ENCODE results near the gene TMEM91.
"Not testable (repeated sequence)": the region's sequence is repeated elsewhere in the genome, so short reads cannot be mapped to it uniquely, and the experiment has no call there.

TMEM91 gene

GRCh38 chr19:41376241-41376997 is at the start of gene TMEM91:
Gene TMEM91, plus strand, starts transcription at chr19:41376533. Its CDS starts 1,777 bp downstream, at chr19:41378310.
- no peak for DNase-seq (ENCODE audit: low read depth in 3 of 3)

DNA sequence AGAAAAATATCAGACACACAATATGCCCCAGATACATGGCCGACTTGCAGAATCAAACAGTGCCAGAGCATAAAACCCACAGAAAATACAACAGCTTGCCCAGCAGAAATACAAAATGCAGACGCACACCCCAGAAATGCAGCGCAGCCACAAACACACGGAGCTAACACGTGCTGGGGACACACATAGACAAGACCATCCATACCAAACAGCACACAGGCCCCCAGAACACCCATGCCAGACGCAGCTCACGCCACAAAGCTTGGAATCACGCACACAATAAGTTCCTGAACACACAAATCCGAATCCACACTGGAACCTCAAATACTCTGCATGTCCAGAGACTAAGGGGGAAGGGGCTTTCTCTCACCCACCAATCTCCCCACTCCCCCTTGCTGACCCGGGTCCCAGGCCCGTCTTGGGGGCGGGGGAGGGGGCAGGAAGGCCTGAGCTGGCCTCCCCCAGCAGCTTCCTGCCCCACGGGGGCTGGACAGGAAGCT is 49.2 kb upstream of the TMEM91 start:
- DNase-seq (ENCODE audit: low read depth in 3 of 3): no peak

- peak; percentile 53 to 83 (median 80) for DNase-seq (ENCODE audit: low read depth in 3 of 3)
Measured at GRCh38 chr19:41327576-41328156, 48.7 kb upstream of the TMEM91 start.

- peak in 1 of 3 donors; percentile 59 for DNase-seq (ENCODE audit: low read depth in 3 of 3)
Measured at GRCh38 chr19:41328157-41328841, 48.0 kb upstream of the TMEM91 start.

GRCh38 chr19:41328842-41329225 is 47.5 kb upstream of the TMEM91 start:
- no peak for DNase-seq (ENCODE audit: low read depth in 3 of 3)

DNA sequence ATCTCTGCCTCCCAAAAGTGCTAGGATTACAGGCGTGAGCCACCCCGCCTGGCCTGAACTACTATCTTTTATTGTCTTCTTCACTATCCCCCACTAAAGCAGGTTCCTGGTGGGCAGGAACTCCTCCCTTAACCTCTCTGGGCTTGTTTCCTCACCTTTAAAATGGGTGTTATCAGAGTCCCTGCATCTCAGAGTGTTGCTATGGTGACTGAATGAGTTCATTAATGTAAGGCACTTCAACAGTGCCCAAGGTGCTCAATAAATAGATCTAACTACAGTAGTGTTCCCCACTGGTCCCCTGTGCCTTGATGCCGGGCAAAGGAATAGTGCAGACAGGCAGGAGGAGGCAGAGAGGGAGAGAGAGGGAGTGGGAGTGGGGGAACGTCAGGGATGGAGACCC is 45.9 kb upstream of the TMEM91 start:
- DNase-seq (ENCODE audit: low read depth in 3 of 3): no peak

- no peak for DNase-seq (ENCODE audit: low read depth in 3 of 3)
Measured at GRCh38 chr19:41330946-41331678, 45.2 kb upstream of the TMEM91 start.

DNA sequence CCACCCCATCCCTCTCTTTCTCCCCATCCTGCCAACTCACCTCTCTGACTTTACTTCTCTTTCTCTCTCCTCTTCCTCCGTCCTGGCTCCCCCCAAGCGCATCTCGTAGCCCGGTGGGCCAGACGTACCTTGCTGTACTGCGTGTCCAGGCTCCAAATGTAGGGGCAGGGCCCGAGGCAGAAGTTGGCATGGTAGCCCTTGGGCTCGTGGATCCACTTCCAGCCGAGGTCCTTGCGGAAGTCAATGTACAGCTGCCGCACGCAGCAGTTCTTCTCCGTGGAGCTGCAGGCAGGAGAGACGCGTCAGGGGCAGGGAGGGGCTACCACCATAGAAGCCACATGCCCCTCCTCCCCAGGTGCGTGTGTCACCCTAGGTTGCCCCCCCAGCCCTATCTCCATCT is 44.3 kb upstream of the TMEM91 start:
- DNase-seq (ENCODE audit: low read depth in 3 of 3): no peak

DNA sequence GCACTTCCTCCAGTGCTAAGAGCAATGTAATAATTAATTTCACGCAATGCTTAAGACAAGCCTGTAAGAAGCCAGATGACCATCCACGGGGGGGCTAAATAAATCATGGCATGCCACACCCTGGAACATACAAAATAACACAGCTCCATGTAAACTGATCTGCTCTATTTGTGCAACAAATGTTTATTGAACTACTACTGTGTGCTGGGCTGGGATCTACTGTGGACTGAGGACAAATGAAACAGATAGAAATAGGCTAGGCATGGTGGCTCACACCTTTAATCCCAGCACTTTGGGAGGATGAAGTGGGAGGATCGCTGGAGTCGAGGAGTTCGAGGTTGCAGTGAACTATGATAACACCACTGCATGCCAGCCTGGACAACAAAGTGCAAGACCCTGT is 43.9 kb upstream of the TMEM91 start:
- DNase-seq (ENCODE audit: low read depth in 3 of 3): no peak

GRCh38 chr19:41334793-41335192 is 41.5 kb upstream of the TMEM91 start:
- no peak for DNase-seq (ENCODE audit: low read depth in 3 of 3)

- no peak for DNase-seq (ENCODE audit: low read depth in 3 of 3)
Measured at GRCh38 chr19:41335467-41335866, 40.9 kb upstream of the TMEM91 start.

GRCh38 chr19:41339936-41340335 is 36.4 kb upstream of the TMEM91 start:
- no peak for DNase-seq (ENCODE audit: low read depth in 3 of 3)

GRCh38 chr19:41341669-41342490 is 34.5 kb upstream of the TMEM91 start:
- no peak for DNase-seq (ENCODE audit: low read depth in 3 of 3)

DNA sequence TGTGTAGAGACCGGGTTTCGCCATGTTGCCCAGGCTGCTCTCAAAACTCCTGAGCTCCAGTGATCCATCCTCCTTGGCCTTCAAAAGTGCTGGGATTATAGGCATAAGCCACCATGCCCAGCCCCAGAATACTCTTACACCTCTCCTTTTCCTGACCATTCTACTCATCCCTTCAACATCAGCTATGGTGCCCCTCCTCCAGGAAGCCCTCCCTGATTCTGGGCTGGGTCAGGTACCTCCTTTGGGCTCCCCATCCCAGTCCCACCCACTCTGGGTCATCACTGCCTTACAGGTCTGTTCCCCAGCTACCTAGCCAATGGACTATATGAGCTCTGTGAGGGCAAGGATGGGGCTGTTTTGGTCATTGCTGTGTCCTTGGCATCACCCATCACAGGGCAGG is 32.2 kb upstream of the TMEM91 start:
- DNase-seq (ENCODE audit: low read depth in 3 of 3): no peak

DNA sequence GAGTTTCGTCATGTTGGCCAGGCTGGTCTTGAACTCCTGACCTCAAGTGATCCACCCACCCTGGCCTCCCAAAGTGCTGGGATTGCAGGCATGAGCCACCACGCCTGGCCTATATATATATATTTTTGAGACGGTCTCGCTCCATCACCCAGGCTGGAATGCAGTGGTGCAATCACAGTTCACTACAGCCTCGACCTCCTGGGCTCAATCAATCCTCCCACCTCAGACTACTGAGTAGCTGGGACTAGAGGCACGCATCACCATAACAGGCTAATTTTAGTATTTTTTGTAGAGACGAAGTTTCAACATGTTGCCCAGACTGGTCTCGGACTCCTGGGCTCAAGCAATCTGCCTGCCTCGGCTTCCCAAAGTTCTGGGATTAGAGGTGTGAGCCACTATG is 29.4 kb upstream of the TMEM91 start:
- not testable (repeated sequence) for DNase-seq (ENCODE audit: low read depth in 3 of 3)

DNA sequence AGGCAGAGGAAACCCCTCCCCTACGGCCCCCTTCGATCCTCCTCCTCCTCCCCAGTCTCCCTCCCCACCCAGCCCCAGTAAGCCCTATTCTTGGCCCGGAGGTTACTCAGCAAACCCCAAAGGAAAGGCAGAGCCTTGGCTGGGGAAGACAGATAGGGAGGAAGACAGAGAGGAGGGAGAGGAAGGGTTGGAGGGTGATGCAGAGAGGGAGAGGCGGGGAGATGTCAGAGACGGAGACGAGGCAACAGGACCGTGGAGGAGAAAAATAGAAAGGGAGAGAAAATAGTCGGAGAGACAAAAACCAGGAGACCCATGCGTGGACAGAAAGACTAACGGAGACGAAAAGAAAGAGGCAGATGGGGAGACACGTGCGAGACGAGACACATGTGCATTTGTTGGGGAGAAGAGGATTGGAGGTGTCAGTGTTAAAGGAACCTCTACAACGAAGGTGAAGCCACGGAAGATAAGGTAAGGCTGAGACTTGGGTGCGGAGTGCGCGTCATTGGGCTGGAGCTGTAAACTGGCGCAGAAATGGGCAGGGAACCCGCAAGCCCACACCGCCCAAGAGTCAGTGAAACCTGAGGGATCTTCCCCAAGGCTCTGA is 25.5 kb upstream of the TMEM91 start:
- DNase-seq (ENCODE audit: low read depth in 3 of 3): no peak

- peak; percentile 55 to 73 (median 65) for DNase-seq (ENCODE audit: low read depth in 3 of 3)
Measured at GRCh38 chr19:41351339-41352245, 24.7 kb upstream of the TMEM91 start.

DNA sequence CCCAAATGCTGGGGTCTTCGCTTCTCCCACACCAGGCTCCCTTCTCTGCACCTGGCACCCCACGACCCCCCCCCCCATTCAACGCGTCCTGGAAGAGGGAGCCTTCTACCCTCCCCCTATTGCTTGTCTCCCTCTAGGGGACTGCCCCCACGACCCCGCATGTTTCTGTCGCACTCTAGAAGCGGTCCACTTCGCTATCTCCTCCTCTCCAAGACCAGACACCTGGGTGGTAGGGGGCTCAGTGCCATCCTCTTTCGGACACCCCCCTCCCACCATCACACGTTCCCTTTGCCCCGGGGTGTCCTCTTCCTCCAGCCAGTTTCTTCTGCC is 24.1 kb upstream of the TMEM91 start:
- DNase-seq (ENCODE audit: low read depth in 3 of 3): no peak

- DNase-seq (ENCODE audit: low read depth in 3 of 3): peak; percentile 58 to 72 (median 67)
Measured at GRCh38 chr19:41352609-41353465, 23.5 kb upstream of the TMEM91 start.

Data from stimulated activated CD4-positive, alpha-beta T cell treated with anti-CD3 and anti-CD28 coated beads, TNF-alpha, amount 100 ng/mL, for 48 hours (primary cell).